ENCODE results near the gene RPS24. TPM values are rescaled to one million over a fixed set of nuclear protein-coding genes. Genes with fewer than 3 reads are reported as not detected.
"Not testable (repeated sequence)": the region's sequence is repeated elsewhere in the genome, so short reads cannot be mapped to it uniquely, and the experiment has no call there.

RPS24 gene
- total RNA-seq, 4 donors from 2014 or later, result 1,283 to 2,770 (median 2,221) TPM

DNA sequence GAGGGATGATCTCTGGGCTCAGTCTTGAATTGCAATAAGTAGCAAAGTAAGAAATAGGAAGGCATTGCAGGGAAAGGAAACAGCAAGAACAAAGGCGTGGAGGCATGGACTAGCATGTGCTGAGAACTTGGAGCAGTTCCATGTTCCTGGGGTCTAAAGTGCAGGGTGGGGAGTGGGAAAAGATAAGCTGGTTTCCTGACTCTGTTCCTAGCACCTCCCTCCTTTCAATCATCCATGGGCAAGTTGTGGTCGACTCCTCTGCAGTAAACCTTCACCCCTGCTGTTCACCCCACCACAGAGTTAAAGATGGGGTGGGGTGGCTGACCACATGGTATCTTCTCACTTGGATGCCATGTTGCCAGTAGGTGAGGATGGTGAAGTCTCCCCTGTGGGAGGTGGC is 29.6 kb downstream of the RPS24 start:
- WGBS, result 72% methylated on average over 2 of the region's 2 CpGs
- intact Hi-C loops (cut with DNase I), result no loop called here
- no peak overlapping the region for H3K27ac ChIP-seq (replicated peaks in 1 of 4)
- no peaks in the 10 kb centered on the region for H3K9me3 ChIP-seq
- TF ChIP-seq EP300 (IDR thresholded peaks at IDR 0.05) (no peak), POLR2AphosphoS5 (IDR thresholded peaks at IDR 0.05) (no peak), POLR2A (IDR thresholded peaks at IDR 0.05; ENCODE audit: low read depth) (no peak)
- TF ChIP-seq, protein P1, sequence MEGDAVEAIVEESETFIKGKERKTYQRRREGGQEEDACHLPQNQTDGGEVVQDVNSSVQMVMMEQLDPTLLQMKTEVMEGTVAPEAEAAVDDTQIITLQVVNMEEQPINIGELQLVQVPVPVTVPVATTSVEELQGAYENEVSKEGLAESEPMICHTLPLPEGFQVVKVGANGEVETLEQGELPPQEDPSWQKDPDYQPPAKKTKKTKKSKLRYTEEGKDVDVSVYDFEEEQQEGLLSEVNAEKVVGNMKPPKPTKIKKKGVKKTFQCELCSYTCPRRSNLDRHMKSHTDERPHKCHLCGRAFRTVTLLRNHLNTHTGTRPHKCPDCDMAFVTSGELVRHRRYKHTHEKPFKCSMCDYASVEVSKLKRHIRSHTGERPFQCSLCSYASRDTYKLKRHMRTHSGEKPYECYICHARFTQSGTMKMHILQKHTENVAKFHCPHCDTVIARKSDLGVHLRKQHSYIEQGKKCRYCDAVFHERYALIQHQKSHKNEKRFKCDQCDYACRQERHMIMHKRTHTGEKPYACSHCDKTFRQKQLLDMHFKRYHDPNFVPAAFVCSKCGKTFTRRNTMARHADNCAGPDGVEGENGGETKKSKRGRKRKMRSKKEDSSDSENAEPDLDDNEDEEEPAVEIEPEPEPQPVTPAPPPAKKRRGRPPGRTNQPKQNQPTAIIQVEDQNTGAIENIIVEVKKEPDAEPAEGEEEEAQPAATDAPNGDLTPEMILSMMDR (IDR thresholded peaks at IDR 0.05), result no peak
- no peaks in the 10 kb centered on the region for H3K4me1 ChIP-seq
- H3K36me3 ChIP-seq, result no peaks in the 10 kb centered on the region
- DNase-seq (ENCODE audit: extremely low spot score), result no peak
- no peaks in the 10 kb centered on the region for H3K27me3 ChIP-seq
- no peak overlapping the region for H3K4me3 ChIP-seq

DNA sequence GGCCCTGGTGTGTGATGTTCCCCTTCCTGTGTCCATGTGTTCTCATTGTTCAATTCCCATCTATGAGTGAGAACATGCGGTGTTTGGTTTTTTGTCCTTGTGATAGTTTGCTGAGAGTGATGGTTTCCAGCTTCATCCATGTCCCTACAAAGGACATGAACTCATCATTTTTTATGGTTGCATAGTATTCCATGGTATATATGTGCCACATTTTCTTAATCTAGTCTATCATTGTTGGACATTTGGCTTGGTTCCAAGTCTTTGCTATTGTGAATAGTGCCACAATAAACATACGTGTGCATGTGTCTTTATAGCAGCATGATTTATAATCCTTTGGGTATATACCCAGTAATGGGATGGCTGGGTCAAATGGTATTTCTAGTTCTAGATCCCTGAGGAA is 31.3 kb downstream of the RPS24 start:
- H3K4me1 ChIP-seq; H3K9me3 ChIP-seq; DNase-seq (ENCODE audit: extremely low spot score); H3K36me3 ChIP-seq; H3K27ac ChIP-seq (replicated peaks in 1 of 4); intact Hi-C loops (cut with DNase I); H3K4me3 ChIP-seq; H3K27me3 ChIP-seq: not testable (repeated sequence)
- no CpG with 5 or more reads among the region's 2 CpGs for WGBS

DNA sequence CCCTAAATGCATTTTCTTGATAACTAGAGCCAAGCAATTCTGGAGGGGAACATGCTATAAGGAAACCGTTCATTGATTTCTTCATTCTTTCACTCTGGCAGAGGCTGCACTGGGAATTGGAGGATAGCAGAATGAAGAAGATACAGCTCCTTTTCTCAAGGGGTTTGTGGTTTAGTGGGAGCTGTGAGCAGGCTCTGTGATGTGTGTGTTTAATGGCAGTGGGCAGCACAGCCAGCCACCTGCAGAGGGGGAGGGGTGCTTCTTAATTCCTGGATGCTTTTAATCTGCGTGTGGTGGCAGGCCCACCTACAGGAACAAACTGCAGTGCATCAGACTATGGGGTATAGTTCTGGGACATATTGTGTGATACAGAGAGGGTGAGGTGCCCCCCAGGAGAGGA is 31.9 kb downstream of the RPS24 start:
- 87% methylated on average over 2 of the region's 2 CpGs for WGBS
- no peak for TF ChIP-seq EP300 (IDR thresholded peaks at IDR 0.05)
- TF ChIP-seq, protein P1 (IDR thresholded peaks at IDR 0.05), result no peak
- no peak for TF ChIP-seq POLR2AphosphoS5 (IDR thresholded peaks at IDR 0.05)
- no peak for TF ChIP-seq POLR2A (IDR thresholded peaks at IDR 0.05; ENCODE audit: low read depth)
- Histone ChIP-seq H3K27me3 (no peaks in the 10 kb centered on the region), H3K4me1 (no peaks in the 10 kb centered on the region), H3K4me3 (no peak overlapping the region), H3K36me3 (no peaks in the 10 kb centered on the region), H3K27ac (replicated peaks in 1 of 4) (no peak overlapping the region), H3K9me3 (no peaks in the 10 kb centered on the region)
- intact Hi-C loops (cut with DNase I), result no loop called here
- DNase-seq (ENCODE audit: extremely low spot score), result no peak

DNA sequence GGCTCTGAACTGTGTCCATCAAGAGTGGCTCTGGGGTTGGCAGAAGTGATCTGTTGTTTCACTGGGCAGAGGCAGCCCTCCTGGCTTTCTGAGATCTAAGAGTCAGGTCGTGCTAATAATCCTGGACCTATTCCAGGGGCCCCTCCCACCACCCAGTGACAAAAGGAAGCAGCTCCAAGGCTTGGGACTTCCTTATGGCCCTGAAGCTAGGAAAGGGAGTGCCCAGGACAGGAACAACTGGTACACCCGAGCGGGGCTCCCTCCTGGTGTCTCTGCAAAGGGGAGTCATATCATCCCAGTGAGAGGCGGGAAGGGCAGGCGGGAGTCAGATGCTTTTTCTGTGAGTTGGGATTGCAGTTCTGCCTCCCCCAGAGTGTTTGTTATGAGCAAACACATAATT is 32.3 kb downstream of the RPS24 start:
- Histone ChIP-seq H3K36me3 (no peaks in the 10 kb centered on the region), H3K27me3 (no peaks in the 10 kb centered on the region), H3K9me3 (no peaks in the 10 kb centered on the region), H3K4me3 (no peak overlapping the region), H3K27ac (replicated peaks in 1 of 4) (no peak overlapping the region), H3K4me1 (no peaks in the 10 kb centered on the region)
- intact Hi-C loops (cut with DNase I), result no loop called here
- TF ChIP-seq, protein P1 (IDR thresholded peaks at IDR 0.05), result no peak
- TF ChIP-seq EP300 (IDR thresholded peaks at IDR 0.05), result no peak
- no peak for TF ChIP-seq POLR2AphosphoS5 (IDR thresholded peaks at IDR 0.05)
- TF ChIP-seq POLR2A (IDR thresholded peaks at IDR 0.05; ENCODE audit: low read depth), result no peak
- no peak for DNase-seq (ENCODE audit: extremely low spot score)
- 67% methylated on average over 5 of the region's 5 CpGs for WGBS

DNA sequence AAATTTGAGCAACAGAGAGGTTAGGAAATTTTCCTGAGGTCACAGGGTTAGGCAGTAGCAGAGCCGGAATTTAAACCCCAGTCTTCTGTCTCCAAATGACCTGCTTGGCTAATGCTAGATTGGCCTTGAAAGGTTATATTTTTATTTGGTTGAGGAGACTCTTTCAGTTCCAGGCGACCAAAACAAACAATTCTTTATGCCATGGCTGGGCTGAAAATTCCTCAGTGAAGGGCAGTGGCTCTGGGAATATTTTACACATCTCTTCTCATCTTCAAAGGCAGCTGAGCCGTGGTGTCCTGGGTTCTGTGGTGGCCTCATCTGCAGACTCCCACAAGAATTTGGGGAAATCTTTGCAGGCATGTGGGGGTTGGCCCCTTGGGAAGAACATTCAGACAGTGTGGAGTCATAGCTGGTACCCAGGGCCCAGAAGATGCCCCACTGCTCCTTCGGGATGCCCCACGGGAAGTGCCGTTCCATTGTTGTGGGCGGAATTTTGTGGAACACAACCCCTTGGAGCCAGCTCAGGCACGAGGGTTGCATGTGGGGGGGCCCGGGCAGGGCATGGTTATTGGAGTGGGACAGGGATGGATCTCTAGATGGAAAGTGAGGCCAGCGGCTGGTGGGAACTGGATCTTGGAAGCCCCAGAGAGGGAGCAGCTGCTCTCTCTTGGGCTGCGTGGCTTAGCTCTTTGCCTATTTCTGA is 33.2 kb downstream of the RPS24 start:
- Histone ChIP-seq H3K36me3 (no peaks in the 10 kb centered on the region), H3K27ac (replicated peaks in 1 of 4) (no peak overlapping the region), H3K9me3 (no peaks in the 10 kb centered on the region), H3K4me3 (no peak overlapping the region), H3K27me3 (no peaks in the 10 kb centered on the region), H3K4me1 (no peaks in the 10 kb centered on the region)
- intact Hi-C loops (cut with DNase I), result no loop called here
- DNase-seq (ENCODE audit: extremely low spot score), result no peak
- 82% methylated on average over 4 of the region's 11 CpGs for WGBS
- TF ChIP-seq, protein P1 (IDR thresholded peaks at IDR 0.05), result no peak
- TF ChIP-seq POLR2A (IDR thresholded peaks at IDR 0.05; ENCODE audit: low read depth), result no peak
- no peak for TF ChIP-seq POLR2AphosphoS5 (IDR thresholded peaks at IDR 0.05)
- TF ChIP-seq EP300 (IDR thresholded peaks at IDR 0.05), result no peak
